NCI-H1436 treated with DMSO at 0.1 percent for 48 hours (cell line): ENCODE measurements around the gene RAB40C.

Source experiments
- DNase-seq: peaks from one replicate; lab custom pipeline; 2025; lab: John Stamatoyannopoulos, UW

Gene RAB40C

GRCh38 chr16:559411-560203 is 30.3 kb upstream of the RAB40C start:
- DNase-seq: no peak

GRCh38 chr16:560204-560700 is 29.6 kb upstream of the RAB40C start, which contains the start of gene PRR35:
TSS of gene PRR35 (plus strand) at chr16:560394. CDS start at chr16:563295, 2,901 bp downstream.
- no peak for DNase-seq

GRCh38 chr16:560701-561412 is 29.0 kb upstream of the RAB40C start:
- no peak for DNase-seq

- DNase-seq: no peak
Measured at GRCh38 chr16:561413-561794, 28.5 kb upstream of the RAB40C start.

- DNase-seq: no peak
Measured at GRCh38 chr16:561957-562938, 27.6 kb upstream of the RAB40C start.

GRCh38 chr16:563072-563644 is 26.7 kb upstream of the RAB40C start:
- DNase-seq: no peak

GRCh38 chr16:564690-565418 is 25.0 kb upstream of the RAB40C start:
- DNase-seq: no peak

GRCh38 chr16:565419-566330 is 24.2 kb upstream of the RAB40C start:
- DNase-seq: no peak

GRCh38 chr16:566475-567372 is 23.1 kb upstream of the RAB40C start, which contains the start of gene NHLRC4:
TSS of gene NHLRC4 (plus strand) at chr16:567005. CDS start at chr16:568048, 1,043 bp downstream.
- DNase-seq: no peak

GRCh38 chr16:567373-568256 is 22.3 kb upstream of the RAB40C start:
- DNase-seq: no peak

- no peak for DNase-seq
Measured at GRCh38 chr16:568401-569258, 21.2 kb upstream of the RAB40C start.

- no peak for DNase-seq
Measured at GRCh38 chr16:569445-570254, 20.2 kb upstream of the RAB40C start, which contains the start of gene PIGQ. TSS of gene PIGQ (plus strand) at chr16:569968. CDS start at chr16:574075, 4,107 bp downstream.

- no peak for DNase-seq
Measured at GRCh38 chr16:572865-573650, 16.8 kb upstream of the RAB40C start.

- DNase-seq: no peak
Measured at GRCh38 chr16:574021-574760, 15.7 kb upstream of the RAB40C start.
